DMS79 (cell line): ENCODE measurements around the gene BNC2.
"Not testable (repeated sequence)": the region's sequence is repeated elsewhere in the genome, so short reads cannot be mapped to it uniquely, and the experiment has no call there.

ENCODE experiments used
- DNase-seq: peaks from one replicate; lab custom pipeline; 2025; lab: John Stamatoyannopoulos, UW

BNC2 gene

DNA sequence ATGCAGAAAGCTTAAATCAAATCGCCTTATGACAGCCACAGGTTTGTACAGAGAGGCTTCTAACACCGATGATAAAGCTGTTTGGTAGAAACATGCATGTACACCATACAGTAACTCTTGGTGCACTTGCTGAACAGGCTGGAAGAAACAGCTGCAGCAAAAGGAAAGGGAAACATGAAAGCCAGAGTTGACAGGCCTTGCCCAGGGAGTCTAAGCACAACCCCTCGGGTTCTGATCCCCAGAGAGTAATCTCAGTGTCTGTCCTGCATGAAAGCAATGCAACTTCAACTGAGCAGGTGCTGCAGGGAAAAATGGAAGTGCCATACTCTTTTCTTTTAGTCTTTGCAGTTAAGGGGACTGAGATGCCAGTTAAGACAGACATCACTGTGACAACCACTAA, 419.9 kb downstream of the BNC2 start:
- no peak for DNase-seq

DNA sequence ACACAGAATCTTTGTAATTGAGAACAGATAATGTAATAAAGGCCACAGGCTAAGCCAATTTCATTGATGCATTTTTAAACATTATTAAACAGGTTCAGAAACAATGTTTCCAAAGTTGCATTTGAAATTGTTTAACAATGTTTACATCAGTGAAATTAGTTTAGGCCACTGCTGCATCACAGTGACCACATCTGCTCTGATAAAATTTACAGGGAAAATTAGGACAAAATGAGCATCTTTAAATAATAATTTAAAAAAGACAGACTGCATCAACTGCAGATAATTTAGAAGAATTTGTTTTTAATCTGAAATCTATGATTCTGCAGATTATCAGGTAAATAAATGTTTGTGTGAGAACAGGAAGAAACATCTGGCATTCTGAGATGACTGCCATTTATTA, 420.4 kb downstream of the BNC2 start:
- DNase-seq: no peak

DNA sequence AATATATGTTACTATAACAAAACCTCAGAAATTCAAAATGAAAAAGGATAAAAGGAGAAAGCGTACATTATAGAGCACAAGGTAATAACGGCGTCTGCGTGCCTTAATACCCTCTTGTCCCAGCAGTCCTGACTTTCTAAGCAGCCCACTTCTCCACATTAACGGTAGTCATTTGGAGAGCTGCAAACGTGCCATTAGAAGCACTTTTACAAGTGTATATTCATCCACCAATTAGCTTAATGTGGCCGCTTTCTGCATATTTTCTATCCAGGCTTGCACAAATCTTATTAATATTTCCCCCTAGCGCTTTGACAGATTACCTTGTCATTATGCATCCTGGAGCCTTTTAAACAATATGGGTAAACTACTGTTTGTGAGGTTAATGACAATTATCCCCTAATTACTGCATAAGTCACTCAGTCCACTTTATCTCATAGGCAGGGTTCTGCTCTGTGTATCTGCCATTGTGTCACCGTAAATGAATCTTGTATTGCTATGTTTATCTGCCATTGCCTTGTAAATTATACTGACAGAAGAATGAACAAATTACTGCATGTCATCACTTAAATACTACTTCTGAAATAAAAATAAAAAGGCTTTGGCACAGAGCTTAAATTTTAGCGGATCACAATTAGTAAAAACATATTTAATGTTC, 421.3 kb downstream of the BNC2 start:
- no peak for DNase-seq

DNA sequence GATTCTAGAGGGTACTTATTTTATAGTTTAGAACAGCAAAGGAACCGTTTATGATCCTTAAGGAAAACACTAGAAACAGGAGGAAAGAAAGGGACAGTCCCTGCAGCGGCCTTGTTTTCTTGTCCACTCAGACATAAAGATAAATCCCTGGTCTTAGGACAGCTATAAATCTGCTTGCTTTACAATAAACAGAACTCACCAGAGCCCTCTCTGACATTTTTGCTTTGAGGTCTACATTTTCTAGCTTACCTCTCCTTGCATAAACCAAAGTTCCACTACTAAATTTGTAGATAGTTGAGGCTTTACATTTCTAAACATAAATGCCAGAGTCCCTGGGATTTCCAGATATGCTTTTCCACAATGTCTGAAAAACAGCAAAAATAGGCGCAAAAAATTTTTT, 422.5 kb downstream of the BNC2 start:
- DNase-seq: no peak

DNA sequence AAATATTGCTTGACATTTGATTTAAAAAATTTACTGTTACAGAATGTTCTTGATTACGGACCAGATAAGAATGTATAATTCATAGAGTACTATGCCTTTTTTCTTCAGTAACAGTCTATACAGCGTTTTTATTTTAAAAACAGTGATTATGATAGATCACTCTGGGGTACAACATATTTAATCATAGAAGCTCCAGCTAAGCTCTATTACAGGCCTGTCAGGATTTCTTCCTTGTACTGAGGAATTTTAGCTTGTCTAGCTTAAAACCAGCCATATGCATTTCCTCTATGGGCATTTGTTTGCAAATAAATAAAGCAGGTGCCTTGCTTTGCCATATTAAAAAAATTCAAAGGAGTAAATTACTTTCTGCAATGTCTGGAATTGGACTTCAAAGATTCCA, 423.8 kb downstream of the BNC2 start:
- DNase-seq: no peak

DNA sequence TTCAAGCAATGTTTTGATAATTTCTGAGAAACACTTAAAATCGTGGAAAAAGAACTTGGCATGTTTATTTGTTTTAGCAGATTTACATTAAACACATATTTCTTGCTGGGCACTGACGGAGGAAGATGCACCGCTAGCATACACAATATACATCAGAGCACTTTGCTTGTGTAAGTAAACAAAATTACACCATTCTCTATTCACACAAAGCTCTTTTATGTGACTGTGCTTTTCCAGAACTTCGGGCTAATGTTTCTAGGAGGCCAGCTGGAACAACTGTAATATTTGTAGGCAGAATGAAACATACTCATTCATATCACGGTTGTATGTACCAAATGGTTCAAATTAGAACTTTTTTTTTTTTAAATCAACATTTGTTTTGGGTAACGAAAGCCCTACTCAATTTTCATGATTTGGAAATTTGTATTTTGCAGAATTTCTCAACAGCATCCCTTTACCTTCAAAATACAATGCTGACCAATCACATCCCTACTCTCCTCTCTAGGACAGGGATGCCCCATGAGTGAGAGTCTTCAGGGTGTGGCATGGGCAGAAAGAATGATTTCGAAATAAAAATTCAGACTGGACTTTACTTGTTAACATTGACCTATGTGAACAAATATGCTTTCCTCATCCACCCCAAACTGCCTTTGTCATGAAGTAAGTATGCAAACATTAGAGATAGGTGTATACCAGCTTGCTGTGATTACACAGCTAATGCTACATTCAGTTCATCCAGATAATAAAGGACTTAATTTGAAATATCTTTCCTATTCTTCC, 425.1 kb downstream of the BNC2 start:
- no peak for DNase-seq

DNA sequence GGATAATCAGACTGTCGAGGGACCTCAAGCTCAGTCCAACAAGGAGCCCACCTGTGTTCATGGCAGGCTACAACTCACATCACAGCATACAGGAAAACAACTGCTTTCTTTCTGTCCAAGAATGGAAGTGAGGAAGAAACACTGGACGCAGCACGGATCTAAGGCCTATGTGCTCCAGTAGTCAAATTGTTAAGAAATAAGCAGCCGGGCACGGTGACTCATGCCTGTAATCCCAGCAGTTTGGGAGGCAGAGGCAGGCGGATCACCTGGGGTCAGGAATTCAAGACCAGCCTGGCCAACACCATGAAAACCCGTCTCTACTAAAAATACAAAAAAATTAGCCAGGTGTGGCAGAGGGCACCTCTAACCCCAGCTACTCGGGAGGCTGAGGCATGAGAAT, 427.8 kb downstream of the BNC2 start:
- DNase-seq: no peak

DNA sequence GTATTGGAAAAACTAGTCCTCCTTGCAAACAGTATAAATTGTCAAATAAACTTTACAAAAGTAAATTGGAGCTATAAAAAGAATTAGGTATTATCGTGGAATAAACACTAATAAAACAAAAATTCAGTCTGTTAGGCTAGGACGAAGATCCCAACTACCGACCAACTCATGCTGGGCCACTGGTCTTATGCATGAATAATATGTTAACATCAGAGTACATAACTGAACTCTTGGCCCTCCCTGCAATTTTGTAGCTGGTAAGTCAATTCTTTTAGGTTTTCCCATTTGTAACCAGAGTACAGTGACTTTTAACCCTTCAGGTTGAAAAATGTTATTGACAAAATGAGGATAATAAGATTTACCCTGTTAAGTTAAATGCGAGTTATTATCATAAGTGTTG, 428.7 kb downstream of the BNC2 start:
- DNase-seq: no peak

DNA sequence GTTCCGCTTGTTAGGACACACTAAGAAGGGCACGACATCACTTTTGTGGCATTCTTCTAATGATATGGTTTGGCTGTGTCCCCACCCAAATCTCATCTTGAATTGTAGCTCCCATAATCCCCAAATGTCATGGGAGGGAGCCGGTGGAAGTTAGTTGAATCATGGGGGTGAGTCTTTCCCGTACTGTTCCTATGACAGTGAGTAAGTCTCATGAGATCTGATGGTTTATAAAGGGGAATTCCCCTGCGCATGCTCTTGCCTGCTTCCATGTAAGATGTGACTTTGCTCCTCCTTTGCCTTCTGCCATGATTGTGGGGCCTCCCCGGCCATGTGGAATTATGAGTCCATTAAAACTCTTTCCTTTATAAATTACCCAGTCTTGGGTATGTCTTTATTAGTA, 431.6 kb downstream of the BNC2 start:
- not testable (repeated sequence) for DNase-seq

DNA sequence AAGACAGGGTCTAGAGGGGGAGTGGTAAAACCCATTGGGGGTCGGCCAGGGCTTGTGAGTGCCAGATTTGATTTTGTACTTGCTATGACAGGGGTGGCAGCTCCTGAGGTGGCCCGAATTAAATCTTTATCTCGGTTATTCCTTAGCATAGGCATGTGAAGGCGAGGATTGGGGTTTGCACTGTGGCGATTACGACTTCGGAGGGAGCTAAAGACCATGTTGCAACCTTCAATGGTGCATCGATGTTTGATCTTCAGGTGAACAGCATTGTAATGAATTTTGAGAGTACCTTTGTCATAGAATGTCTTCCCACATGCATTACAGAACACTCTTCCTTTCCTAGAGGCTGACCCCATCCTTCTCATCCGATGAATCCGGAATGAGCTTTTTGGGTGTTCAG, 433.9 kb downstream of the BNC2 start:
- DNase-seq: no peak

DNA sequence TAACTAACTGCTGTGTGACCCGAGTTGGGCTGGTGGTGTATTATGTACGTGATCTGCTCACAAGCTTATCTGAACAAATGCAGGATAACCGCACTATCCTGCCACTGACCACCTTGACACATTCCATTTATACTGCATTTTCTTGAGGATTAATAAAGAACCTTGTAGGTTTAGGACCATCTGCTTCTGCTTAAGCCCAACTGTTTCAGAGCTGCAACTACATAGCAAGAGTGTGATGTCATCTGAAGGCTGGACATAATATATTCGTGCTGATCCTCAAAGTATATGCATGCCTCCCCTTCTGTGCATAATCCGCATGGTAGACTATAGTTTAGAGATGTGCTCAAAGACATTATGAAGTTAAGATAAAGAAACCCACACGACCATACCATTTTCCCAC, 435.9 kb downstream of the BNC2 start:
- no peak for DNase-seq

DNA sequence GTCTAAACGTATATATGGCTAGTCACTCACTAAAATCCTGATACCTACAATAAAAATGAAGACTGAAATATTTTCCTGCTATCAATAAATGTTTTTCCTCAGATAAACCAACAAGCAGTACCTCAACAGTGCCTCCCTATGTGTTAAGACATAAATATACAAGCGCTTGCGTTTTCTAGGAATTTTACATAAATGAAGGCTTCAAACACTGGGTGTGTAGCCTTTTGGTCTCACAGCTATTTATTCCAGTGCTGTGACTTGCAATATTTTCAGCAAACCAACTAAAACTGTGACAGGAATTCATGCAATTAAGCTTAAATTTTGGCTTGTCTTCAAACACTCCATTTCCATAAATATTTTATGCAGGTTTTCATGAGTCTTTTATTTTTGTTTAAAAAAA, 437.0 kb downstream of the BNC2 start:
- no peak for DNase-seq

DNA sequence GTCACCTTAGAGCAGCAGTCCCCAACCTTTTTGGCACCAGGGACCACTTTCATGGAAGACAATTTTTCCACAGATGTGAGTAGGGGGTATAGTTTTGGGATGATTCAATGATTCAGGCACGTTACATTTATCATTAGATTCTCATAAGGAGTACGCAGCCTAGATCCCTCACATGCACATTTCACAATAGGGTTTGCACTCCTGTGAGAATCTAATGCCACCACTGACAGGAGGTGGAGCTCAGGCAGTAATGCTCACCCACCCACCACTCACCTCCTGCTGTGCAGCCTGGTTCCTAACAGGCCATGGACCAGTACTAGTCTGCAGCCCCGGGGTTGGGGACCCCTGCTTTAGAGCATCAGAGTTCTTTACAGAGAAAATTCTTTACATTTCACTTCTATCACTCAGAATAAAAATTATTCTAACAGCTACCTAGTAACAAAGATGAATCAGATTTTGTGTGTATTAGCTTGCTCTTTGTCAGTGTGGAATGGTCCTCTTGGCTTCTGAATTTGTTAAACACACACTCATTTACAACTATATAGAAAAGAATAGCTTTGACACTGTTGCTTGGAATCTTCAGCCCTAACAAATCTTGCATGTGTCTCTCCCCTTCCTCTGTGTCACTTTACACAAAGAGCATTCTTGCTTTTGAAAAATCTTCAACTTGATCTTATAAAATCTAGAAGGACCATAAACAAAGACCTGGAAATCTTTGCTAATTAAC, 438.6 kb downstream of the BNC2 start:
- DNase-seq: no peak

DNA sequence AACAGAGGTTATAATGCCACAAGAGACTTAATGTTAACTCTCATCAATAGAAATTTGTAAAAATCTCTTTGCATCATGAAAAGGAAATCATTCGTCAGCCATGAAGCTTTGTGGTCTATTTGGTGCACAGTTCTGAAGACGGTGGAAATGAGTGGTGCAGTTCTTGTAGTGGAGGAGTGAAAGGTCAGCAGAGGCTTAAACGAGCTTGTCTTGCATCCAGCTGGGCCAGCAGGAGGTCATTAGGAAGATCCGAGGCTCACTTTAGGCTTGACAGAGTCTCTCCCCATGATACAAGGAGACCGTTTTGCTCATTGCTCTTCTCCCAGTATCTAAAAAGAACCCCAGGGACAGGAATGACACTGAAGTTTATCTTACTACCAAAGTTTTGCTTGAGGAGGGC, 440.8 kb downstream of the BNC2 start:
- no peak for DNase-seq

DNA sequence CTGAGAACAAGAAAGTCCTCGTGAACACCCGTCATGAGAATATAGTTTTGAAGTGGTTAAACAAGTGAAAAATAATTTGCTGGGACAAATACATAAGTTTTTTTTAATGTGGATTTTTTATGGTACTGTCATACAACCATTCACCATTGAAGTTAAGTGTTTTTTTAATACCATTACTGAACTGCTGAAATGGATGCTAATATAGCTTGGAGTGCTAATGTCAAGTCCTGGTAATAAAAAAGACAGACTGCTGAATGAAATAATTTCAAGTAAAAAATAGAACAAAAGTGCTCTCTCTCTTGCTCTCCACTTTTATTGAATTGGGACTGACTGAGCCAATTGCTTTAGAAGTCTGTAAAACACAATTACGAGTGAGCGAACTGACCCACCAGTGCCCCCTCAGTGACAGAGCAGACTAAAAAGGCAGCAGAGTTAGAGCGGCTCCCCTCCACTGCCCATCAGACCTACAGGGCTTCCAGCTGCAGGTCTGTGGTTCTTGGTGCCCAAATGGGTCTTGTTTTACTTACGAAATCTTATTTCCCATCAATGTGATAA, 442.5 kb downstream of the BNC2 start:
- DNase-seq: no peak

DNA sequence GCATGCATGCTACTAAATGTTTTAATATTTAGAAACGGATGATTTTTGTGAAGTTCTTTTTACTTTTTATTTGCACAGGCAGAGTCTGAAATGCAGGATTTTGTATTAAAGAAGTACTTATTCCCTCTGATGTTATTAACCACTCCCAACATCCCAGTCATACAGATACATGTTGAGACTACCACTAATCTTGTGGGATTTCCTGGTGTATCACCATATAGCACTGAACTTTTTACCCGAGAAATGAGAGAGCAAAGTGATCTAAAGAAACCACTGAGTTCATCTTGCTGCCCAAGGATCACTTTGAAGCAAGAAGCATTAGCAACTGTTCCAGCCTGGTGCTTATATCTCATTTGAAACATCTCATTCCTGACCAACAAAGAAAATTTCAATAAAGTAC, 443.8 kb downstream of the BNC2 start:
- DNase-seq: no peak

DNA sequence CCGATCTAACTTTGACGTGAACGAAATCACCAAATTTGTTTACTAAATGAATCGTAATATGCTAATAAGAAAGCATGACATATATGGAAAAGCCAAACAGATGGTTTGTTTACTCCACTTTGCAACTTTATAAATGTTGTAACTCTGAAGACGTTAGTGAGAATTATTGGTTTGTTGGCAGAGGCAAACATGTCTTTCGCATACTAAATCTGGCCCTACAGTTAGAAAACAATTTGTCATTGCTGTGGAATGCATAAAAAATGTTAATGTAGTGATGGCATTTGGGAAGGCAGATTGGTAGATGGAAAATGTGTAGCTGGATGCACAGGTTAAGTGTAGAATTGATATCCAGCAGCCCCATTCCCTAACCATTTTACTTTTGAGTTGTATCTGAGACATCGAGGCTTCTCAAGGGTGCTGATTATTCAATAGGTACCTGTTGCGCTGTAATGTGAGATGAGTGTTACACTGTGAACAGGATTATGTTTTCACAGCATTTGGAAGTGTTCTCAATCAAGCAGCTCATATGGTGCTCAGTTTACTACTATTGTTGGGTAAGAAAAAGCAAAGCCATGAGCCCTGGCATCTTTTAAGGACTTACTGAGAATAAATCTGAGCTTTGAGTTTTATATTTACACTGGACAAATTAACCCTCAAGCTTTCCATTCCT, 444.8 kb downstream of the BNC2 start:
- DNase-seq: no peak

DNA sequence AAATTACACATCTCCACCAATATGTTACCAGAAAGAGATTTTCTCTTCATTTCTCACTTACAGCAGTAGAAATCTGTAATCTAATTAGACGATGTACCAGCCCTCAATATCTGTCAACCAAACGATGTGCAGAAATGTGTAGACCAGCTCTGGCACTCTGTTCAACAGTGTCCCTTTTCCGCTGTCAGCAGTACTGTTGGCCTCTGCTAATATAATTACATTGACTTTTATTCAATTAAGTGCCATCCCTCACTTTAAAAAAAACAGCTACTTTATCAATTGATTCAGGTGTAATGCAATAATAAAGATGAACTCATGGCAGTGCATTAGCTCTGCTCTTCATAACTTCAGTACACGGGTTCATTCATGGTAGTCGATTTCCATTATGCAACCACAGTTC, 448.4 kb downstream of the BNC2 start:
- DNase-seq: no peak

DNA sequence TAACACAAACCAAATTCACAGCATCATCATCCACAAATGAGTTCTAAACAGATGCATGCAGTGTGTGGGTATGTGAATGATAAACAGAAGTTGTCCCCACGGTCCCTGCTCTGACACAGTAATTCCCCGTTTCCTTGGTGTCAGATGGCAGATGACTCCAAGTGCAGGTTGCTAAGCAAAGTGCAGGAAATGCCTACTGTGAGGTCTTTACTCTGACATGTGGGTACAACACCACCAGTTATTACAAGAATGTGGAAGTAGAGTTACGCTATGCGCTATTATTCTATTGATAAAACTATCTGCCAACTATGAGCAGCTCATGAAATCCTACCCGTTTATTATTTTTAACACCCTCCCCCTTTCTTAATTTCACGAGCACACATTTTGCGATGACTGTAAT, 448.9 kb downstream of the BNC2 start:
- no peak for DNase-seq

DNA sequence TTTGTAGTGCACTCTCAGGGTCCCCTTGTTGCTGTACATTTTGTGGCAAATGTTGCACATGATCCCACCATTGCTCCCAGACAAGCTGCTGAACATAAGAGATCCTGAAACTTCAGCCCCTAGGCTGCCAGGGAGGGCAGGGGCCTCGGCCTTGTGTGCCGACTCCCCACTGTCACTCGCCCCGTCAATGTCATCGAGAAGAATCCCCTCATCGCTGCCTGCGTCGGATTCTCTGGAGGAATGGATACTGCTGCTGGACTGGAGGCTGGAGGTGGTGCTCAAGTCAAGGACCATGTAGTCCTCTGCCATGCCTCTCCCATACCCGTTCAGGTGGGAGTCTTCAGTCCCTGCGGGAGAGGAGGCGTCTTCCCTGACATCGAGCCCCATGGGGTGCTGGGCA, 451.3 kb downstream of the BNC2 start:
- no peak for DNase-seq

DNA sequence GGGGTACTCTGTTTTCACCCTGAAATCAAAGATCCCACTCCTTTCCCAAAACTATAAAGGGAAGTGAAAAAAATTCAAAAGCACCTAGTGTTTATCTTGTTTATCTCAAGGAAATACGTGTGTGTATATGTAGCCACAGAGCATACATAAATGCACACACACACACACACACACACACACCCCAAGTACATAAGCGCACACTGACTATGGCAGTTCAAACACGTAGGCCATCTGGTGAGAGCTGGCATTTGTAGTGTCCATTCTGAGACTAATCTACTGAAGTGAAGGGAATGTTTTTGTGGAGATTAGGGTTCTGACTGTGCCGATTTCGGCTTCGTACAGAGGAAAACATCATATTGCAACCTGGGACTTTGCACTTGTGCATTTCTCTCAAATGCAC, 451.7 kb downstream of the BNC2 start:
- no peak for DNase-seq

DNA sequence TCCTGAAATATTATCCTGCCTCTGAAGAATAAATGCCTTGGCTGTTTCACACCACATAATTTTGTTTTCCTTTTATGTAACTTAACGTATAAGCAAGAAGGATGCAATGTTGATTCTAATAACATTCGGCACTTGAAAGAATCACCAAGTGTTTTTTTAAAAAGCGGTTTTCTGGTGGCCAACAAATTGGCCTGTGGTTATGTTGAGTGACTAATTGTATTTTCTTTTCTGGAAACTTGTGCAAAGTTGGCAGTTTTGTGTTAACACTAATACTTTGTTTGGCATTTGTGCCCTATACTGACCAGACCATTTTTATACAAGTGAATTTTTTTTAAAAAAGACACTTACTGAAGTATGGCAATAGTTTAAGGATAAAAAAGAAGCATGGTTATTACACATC, 452.7 kb downstream of the BNC2 start:
- DNase-seq: no peak
